Heart right ventricle (tissue), 16 donors: Measurements from ENCODE around the gene CCDC195. TPM values are rescaled to one million over a fixed set of nuclear protein-coding genes. Genes with fewer than 3 reads are reported as not detected.

Source experiments
- ATAC-seq, 8 donors: fragments of 200-7000 bp; cut with Tn5 transposase; one replicate each; pipeline ENCODE4 v1.9.1; 2020; ENCODE audit warnings: mild to moderate bottlenecking in 8 of 8, moderate library complexity in 8 of 8, moderate number of reproducible peaks in 1 of 8
- DNase-seq, 2 donors: peaks; one replicate each; pipeline ENCODE4 v3.0.0-alpha.2; 2020
- H3K27ac ChIP-seq, 10 donors: fragments of 200-600 bp; sonication (generic) in 2 of 10; one replicate each; pipeline versions ENCODE4 v1.5.0 to v1.8.0; 2020 to 2022; ENCODE audit warnings: mild to moderate bottlenecking in 3 of 10
- H3K27me3 ChIP-seq, 7 donors: fragments of 200-600 bp; one replicate each; pipeline ENCODE4 v1.8.0; 2021 to 2022; ENCODE audit warnings: mild to moderate bottlenecking in 2 of 7
- H3K36me3 ChIP-seq, 9 donors: fragments of 200-600 bp; sonication (generic) in 1 of 9; one replicate each; pipeline versions ENCODE4 v1.5.0 to v1.8.0; 2020 to 2022; ENCODE audit warnings: mild to moderate bottlenecking in 2 of 9
- H3K4me1 ChIP-seq, 9 donors: fragments of 200-600 bp; sonication (generic) in 1 of 9; one replicate each; pipeline versions ENCODE4 v1.5.0 to v1.8.0; 2020 to 2022; ENCODE audit warnings: mild to moderate bottlenecking in 4 of 9
- H3K4me3 ChIP-seq, 10 donors: fragments of 200-600 bp; sonication (generic) in 2 of 10; one replicate each; pipeline versions ENCODE4 v1.5.0 to v1.8.0; 2020 to 2022; ENCODE audit warnings: mild to moderate bottlenecking in 7 of 10, moderate library complexity in 2 of 10
- H3K9me3 ChIP-seq, 11 donors: fragments of 200-600 bp in 10 of 11; sonication (generic) in 2 of 11; one replicate each; pipeline versions ENCODE4 v1.5.0 to v1.8.0; 2013 to 2022; ENCODE audit warnings: mild to moderate bottlenecking in 2 of 11, control low read depth in 1 of 11, moderate library complexity in 1 of 11
- CTCF ChIP-seq, 9 donors: fragments of 200-600 bp; sonication (generic) in 2 of 9; IDR thresholded peaks; one replicate each; pipeline versions ENCODE4 v1.5.0 to v1.8.0; 2021 to 2022; ENCODE audit warnings: antibody characterized with exemption in 9 of 9, mild to moderate bottlenecking in 5 of 9, moderate library complexity in 1 of 9
- WGBS, 2 donors: extraction: QIAGEN DNeasy Blood & Tissue Kit; methylation state at CpG; one replicate each; pipeline ENCODE4 v1.1.7; 2013; ENCODE audit warnings: inconsistent platforms in 1 of 2; 5-methylcytosine and 5-hydroxymethylcytosine counted together
- intact Hi-C, 10 donors: fragments of 100-400 bp; cut with DNase I; formaldehyde crosslinking; loops; one replicate each; pipeline versions ENCODE4 v1.11.1 to v1.14.2; 2022
- polyA plus RNA-seq, 2 donors: library from polyadenylated mRNA; stranded (reverse); fragments of 200-250 nt; gene quantifications; one replicate each; pipeline ENCODE4 v1.2.3, GENCODE V29; 2013
- total RNA-seq, 10 donors: library from RNA; stranded (reverse); fragmentation: NEBNext Ultra II Directional in 3 of 10; extraction: Animal tissue kit (Norgen Biotek cat#: 25700) in 3 of 10; gene quantifications; one replicate each; pipeline versions ENCODE4 v1.2.1 to v1.2.4, GENCODE V29; 2021 to 2023
- donor health status: Arrhythmogenic right ventricular cardiomyopathy.
- donor health status: ischemic (EF 13 %, LVEDD 7.1; RV severe dilation, severe dysfunction).
- donor health status: healthy with polysubstance abuse.
- donor health status: DM: no; HTN: yes; CAD: no.
- donor health status: DM: no; HTN: no; CAD: no.
- donor health status: ischemic (EF 25% LVEDD 6.9; RV normal size, moderate dysfunction).
- donor health status: ischemic (EF 25% LVEDD 5.7; RV mildly dilated, moderate dysfunction).
- donor health status: healthy.
- donor health status: DM: yes; HTN: yes; CAD: no.
- donor health status: Ischemic cardiomyopathy.
- donor health status: ischemic (EF 35%, LVEDD 5.7; RV mildly dilated, moderate dysfunction).
- donor health status: nonischemic (EF 11% LVEDD 7.7; RV severe dilation, severe dysfunction).
- donor health status: DM: yes; HTN: yes; CAD: no.
- donor health status: PGD.
- donor health status: ischemic (EF 29% LVEDD 5.4; RV normal size, mild dysfunction).
- donor health status: nonischemic (EF 23%, LVEDD 6.1; RV moderate dilation, normal function).

Gene CCDC195
- total and polyA plus RNA-seq, 12 donors, result not detected

- Histone ChIP-seq H3K27ac (no peak overlapping the region), H3K4me1 (no peaks in the 10 kb centered on the region), H3K27me3 (peaks cover 0 to 11% (median 0%) of the 10 kb centered on the region in 7 donors), H3K9me3 (peaks cover 0 to 24% (median 0%) of the 10 kb centered on the region in 11 donors), H3K4me3 (no peak overlapping the region), H3K36me3 (no peaks in the 10 kb centered on the region)
- no peak for ATAC-seq
- DNase-seq, result no peak
- 79 to 81% methylated on average over 6 of the region's 6 CpGs for WGBS, 2 donors
- intact Hi-C loops, result loop anchor here in 2 of 10 donors (10.0 kb wide), 3 partner anchors 115 to 665 kb away; no protein-coding TSS in a partner anchor
- no peak for TF ChIP-seq CTCF (IDR thresholded peaks at IDR 0.05)
Measured at GRCh38 chr2:224659714-224660113, 56.5 kb downstream of the CCDC195 start.

GRCh38 chr2:224658780-224659405 lies 57.3 kb downstream of the CCDC195 start:
- H3K9me3 ChIP-seq, result peaks cover 0 to 24% (median 0%) of the 10 kb centered on the region in 11 donors
- H3K27me3 ChIP-seq, result peaks cover 0 to 11% (median 0%) of the 10 kb centered on the region in 7 donors
- H3K4me3 ChIP-seq, result no peak overlapping the region
- no peak overlapping the region for H3K27ac ChIP-seq
- no peak for ATAC-seq
- DNase-seq, result no peak
- intact Hi-C loops, result loop anchor here in 2 of 10 donors (10.0 kb wide), 3 partner anchors 116 to 664 kb away; no protein-coding TSS in a partner anchor
- no peaks in the 10 kb centered on the region for H3K36me3 ChIP-seq
- no peak for TF ChIP-seq CTCF (IDR thresholded peaks at IDR 0.05)
- no peaks in the 10 kb centered on the region for H3K4me1 ChIP-seq

- Histone ChIP-seq H3K9me3 (peaks cover 0 to 11% (median 0%) of the 10 kb centered on the region in 11 donors), H3K4me1 (no peaks in the 10 kb centered on the region), H3K27ac (no peak overlapping the region), H3K36me3 (no peaks in the 10 kb centered on the region), H3K4me3 (no peak overlapping the region), H3K27me3 (peaks cover 0 to 5% (median 0%) of the 10 kb centered on the region in 7 donors)
- intact Hi-C loops, result loop anchor here in 2 of 10 donors (10.0 kb wide), 3 partner anchors 117 to 663 kb away; no protein-coding TSS in a partner anchor
- DNase-seq, result no peak
- WGBS, 2 donors, result 81 to 85% methylated on average over 5 of the region's 5 CpGs
- TF ChIP-seq CTCF (IDR thresholded peaks at IDR 0.05), result no peak
- ATAC-seq, result no peak
Measured at GRCh38 chr2:224657349-224657748, 58.8 kb downstream of the CCDC195 start.

GRCh38 chr2:224655006-224655537 lies 61.1 kb downstream of the CCDC195 start:
- no peak for TF ChIP-seq CTCF (IDR thresholded peaks at IDR 0.05)

More at GRCh38 chr2:224655006-224655537, 61.1 kb downstream of the CCDC195 start:
- peaks cover 0 to 11% (median 0%) of the 10 kb centered on the region in 11 donors for H3K9me3 ChIP-seq
- 93 to 97% methylated on average over 26 of the region's 26 CpGs for WGBS, 2 donors
- H3K36me3 ChIP-seq, result no peaks in the 10 kb centered on the region
- ATAC-seq, result no peak
- no peaks in the 10 kb centered on the region for H3K4me1 ChIP-seq
- H3K27me3 ChIP-seq, result peaks cover 0 to 5% (median 0%) of the 10 kb centered on the region in 7 donors
- no peak overlapping the region for H3K4me3 ChIP-seq
- intact Hi-C loops, result loop anchor here in 2 of 10 donors (10.0 kb wide), 3 partner anchors 120 to 660 kb away; no protein-coding TSS in a partner anchor
- no peak overlapping the region for H3K27ac ChIP-seq
- no peak for DNase-seq

Other genes starting within 250 kb of the CCDC195 start
- gene CUL3, start 131.0 kb downstream of the CCDC195 start, total RNA-seq, result 10 to 100 TPM; 60.2 to 87.9 (median 69.8) TPM
- gene CUL3, start 131.0 kb downstream of the CCDC195 start, polyA plus RNA-seq, result 10 to 100 TPM; 63.8 to 70.1 TPM